WERI-Rb-1 (cell line): ENCODE data around the gene GALNT12.
A peak's percentile ranks its signal among the peaks of the same experiment; 100 is the strongest.

Source experiments
- DNase-seq: peaks from one replicate; pipeline ENCODE4 v3.0.0-alpha.2; 2020
- H3K27ac ChIP-seq: fragments of 250-450 bp; sonication (Bioruptor Pico); 2 replicates; pipeline ENCODE4 v1.5.1; 2020; ENCODE audit warnings: mild to moderate bottlenecking, moderate library complexity
- H3K27me3 ChIP-seq: fragments of 250-450 bp; sonication (Bioruptor Pico); 2 replicates; pipeline ENCODE4 v1.5.1; 2021; ENCODE audit warnings: mild to moderate bottlenecking, low read depth, moderate library complexity; ENCODE audit not compliant: insufficient read depth, severe bottlenecking
- H3K36me3 ChIP-seq: fragments of 250-450 bp; sonication (Bioruptor Pico); 2 replicates; pipeline ENCODE4 v1.5.1; 2020; ENCODE audit warnings: mild to moderate bottlenecking, moderate library complexity
- H3K4me3 ChIP-seq: 2 replicates; pipeline ENCODE4 v1.5.1; 2011; ENCODE audit warnings: low read depth, mild to moderate bottlenecking, control low read depth, low read length
- H3K9me3 ChIP-seq: fragments of 250-450 bp; sonication (Bioruptor Pico); 2 replicates; pipeline ENCODE4 v1.5.1; 2021; ENCODE audit warnings: mild to moderate bottlenecking, moderate library complexity; ENCODE audit not compliant: severe bottlenecking
- TF ChIP-seq, protein P1 (sequence below): IDR thresholded peaks from 2 replicates; pipeline ENCODE4 v1.5.1; 2011; ENCODE audit warnings: low read depth, mild to moderate bottlenecking, control low read depth, inconsistent platforms, low read length

Gene GALNT12

DNA sequence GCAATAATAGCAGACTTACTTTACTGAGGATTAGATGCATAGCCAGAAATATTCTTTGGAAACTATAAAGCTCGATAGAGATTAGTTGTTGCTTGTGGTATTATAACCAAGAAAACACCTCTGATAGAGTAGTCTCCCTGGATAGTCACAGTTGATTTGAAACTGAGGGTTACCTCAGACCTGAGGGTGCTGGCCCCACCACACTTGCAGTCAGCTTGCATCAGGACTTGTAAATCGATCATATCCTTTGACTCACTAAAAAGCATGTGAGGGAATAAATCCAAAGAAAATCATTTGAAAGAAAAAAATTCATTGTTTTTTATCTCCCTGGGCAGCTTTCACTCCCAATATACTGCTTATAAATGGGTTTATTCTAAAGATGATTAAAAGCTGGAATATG, 39.4 kb downstream of the GALNT12 start:
- Histone ChIP-seq H3K27ac (no peak overlapping the region), H3K9me3 (no peaks in the 10 kb centered on the region), H3K36me3 (peaks cover 8% of the 10 kb centered on the region; the same call in 1 of the 2 replicates), H3K4me3 (no peak overlapping the region), H3K27me3 (no peaks in the 10 kb centered on the region)
- no peak for DNase-seq
- TF ChIP-seq, protein P1, sequence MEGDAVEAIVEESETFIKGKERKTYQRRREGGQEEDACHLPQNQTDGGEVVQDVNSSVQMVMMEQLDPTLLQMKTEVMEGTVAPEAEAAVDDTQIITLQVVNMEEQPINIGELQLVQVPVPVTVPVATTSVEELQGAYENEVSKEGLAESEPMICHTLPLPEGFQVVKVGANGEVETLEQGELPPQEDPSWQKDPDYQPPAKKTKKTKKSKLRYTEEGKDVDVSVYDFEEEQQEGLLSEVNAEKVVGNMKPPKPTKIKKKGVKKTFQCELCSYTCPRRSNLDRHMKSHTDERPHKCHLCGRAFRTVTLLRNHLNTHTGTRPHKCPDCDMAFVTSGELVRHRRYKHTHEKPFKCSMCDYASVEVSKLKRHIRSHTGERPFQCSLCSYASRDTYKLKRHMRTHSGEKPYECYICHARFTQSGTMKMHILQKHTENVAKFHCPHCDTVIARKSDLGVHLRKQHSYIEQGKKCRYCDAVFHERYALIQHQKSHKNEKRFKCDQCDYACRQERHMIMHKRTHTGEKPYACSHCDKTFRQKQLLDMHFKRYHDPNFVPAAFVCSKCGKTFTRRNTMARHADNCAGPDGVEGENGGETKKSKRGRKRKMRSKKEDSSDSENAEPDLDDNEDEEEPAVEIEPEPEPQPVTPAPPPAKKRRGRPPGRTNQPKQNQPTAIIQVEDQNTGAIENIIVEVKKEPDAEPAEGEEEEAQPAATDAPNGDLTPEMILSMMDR, result no peak

DNA sequence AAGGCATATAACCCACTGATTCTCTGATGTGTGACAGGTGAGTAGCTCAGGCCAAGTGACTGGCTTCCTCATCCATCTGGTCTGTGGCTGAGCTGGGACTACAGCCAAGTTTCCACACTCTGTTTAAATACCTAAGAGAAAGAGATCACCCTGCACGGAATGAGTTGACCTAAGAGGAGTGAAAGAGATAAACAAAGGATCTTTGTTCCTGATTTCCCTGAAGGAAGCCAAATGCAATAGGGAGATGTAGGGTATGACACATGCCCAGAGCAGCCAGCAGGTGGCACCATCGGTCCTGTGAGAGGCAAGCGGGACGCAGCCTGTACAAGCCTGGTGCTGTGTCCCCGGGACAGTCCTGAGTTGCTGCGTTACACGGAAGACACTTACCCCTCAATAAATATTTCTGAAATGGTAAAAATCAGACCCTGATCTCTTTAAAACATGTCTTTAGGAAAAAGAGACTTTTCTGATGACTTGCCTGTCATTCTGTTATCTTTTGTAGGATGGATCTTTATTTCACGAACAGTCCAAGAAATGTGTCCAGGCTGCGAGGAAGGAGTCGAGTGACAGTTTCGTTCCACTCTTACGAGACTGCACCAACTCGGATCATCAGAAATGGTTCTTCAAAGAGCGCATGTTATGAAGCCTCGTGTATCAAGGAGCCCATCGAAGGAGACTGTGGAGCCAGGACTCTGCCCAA, 41.1 kb downstream of the GALNT12 start:
- Histone ChIP-seq H3K27me3 (no peaks in the 10 kb centered on the region), H3K4me3 (no peak overlapping the region), H3K27ac (peak overlapping the region; percentile 30; the same call in 1 of the 2 replicates), H3K9me3 (no peaks in the 10 kb centered on the region), H3K36me3 (peaks cover 7% of the 10 kb centered on the region; the same call in 1 of the 2 replicates)
- DNase-seq, result peak; percentile 92
- TF ChIP-seq, protein P1, result peak; percentile 98

DNA sequence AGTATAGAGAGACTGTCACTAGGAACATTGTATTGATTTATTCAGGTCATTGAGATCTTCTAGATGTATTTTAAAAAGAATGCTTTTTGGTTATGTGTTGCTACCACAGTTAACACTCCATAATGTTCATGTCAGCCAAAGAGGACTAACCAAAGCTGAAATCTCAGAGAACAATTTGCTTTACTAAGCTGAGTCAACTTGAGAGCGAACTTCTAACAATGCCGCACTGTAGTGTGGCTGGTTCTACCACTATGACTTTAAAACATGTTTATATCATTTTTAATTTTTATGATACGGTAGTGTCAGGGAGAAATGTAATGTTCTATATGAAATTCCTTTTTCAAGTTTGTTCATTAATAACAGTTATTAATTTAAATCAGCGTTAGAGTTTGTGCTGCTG, 42.1 kb downstream of the GALNT12 start:
- H3K9me3 ChIP-seq, result no peaks in the 10 kb centered on the region
- H3K27ac ChIP-seq, result no peak overlapping the region
- no peaks in the 10 kb centered on the region for H3K27me3 ChIP-seq
- no peak for DNase-seq
- TF ChIP-seq, protein P1, result no peak
- no peak overlapping the region for H3K4me3 ChIP-seq
- peaks cover 2% of the 10 kb centered on the region; the same call in 1 of the 2 replicates for H3K36me3 ChIP-seq

DNA sequence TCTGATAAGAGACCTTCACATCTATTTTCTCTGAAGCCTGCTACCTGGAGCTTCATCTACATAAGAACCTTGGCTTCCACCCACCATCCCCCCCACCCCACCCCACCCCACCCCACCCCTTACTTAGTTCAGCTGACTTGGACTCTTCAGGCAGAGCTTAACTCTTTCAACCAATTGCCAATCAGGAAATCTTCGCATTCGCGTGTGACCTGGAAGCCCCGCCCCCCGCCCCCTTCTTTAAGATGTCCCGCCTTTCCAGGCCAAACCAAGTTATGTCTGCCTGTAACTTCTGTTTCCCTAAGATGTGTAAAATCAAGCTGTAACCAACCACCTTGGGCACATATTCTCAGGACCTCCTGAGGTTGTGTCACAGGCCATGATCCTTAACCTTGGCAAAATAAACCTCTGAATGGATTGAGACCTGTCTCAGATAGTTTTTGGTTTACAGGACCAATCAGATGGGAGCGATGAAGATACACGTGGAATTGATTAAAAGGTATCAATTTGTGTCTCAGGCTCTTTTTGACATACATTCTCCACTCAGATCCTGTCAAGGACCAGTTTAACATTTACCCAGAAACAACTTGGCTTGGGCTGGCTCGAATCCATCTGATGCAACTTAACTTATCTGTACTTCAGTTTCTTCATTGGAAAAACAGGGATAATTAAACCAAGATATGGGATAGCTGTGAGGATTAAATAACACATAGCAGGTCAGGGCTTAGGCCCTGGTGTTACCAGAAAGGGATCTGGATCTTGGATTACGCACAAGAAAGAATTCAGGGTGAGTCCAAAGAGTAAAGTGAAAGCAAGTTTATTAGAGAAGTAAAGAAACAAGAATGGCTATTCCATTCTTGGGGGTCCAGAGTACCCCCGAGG, 43.6 kb downstream of the GALNT12 start:
- Histone ChIP-seq H3K9me3 (peaks cover 2% of the 10 kb centered on the region), H3K27ac (no peak overlapping the region)

DNA sequence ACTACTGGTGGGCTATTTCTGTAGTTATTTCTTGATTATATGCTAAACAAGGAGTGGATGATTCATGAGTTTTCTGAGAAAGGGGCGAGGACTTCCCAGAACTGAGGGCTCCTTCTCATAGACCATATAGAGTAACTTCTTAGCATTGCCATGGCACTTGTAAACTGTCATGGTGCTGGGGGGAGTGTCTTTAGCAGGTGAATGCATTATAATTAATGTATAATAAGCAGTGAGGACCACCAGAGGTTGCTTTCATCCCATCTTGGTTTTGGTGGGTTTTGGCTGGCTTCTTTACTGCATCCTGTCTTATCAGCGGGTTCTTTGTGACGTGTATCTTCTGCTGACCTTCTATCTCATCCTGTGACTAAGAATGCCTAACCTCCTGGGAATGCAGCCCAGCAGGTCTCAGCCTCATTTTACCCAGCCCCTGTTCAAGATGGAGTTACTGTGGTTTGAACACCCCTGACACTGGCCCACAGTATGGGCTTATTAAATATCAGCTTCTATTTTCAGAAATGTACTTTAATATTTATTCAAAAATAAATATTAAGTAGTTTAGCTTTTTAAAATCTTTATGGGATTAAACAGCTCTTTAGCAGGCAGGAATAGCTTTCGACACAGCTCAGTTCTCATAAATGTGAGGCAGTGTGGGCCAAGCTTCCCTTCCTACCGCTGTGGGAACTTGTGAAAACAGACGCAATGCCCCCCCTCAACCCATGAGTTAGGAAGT, 44.4 kb downstream of the GALNT12 start:
- TF ChIP-seq, protein P1, result no peak
- Histone ChIP-seq H3K36me3 (no peaks in the 10 kb centered on the region; the same call in 1 of the 2 replicates), H3K4me3 (no peak overlapping the region), H3K27me3 (no peaks in the 10 kb centered on the region), H3K9me3 (peaks cover 2% of the 10 kb centered on the region), H3K27ac (no peak overlapping the region)
- no peak for DNase-seq

More for the DNA sequence above, 43.6 kb downstream of the GALNT12 start:
- H3K4me3 ChIP-seq, result no peak overlapping the region
- no peak for DNase-seq
- TF ChIP-seq, protein P1, result no peak
- H3K36me3 ChIP-seq, result peaks cover under 1% of the 10 kb centered on the region; the same call in 1 of the 2 replicates
- H3K27me3 ChIP-seq, result no peaks in the 10 kb centered on the region
